GM19467 (cell line): ENCODE measurements around the gene CTNND2.
"Not testable (repeated sequence)": the region's sequence is repeated elsewhere in the genome, so short reads cannot be mapped to it uniquely, and the experiment has no call there.

Source experiments
- ATAC-seq: cut with Tn5 transposase; IDR thresholded peaks from one replicate; pipeline ENCODE4 v1.9.1; 2021; ENCODE audit warnings: mild to moderate bottlenecking, moderate library complexity; ENCODE audit not compliant: unreplicated experiment

Gene CTNND2

GRCh38 chr5:11878814-11879213 lies 25.4 kb downstream of the CTNND2 start:
- ATAC-seq = no peak

GRCh38 chr5:11873587-11873986 lies 30.7 kb downstream of the CTNND2 start:
- no peak for ATAC-seq

DNA sequence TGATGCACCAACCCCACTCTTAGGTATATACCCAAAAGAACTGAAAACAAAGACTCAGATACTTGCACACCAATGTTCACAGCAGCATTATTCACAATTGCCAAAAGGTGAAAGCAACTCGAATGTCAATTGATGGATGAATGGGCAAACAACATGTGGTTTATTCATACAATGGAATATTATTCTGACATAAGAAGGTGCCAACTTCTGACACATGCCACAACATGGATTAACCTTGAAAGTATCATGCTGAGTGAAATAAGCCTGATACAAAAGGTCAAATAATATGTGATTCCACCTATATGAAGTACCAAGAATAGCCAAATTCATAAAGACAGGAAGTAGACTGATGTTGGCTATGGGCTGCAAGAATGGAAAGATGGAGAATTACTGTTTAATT lies 35.0 kb downstream of the CTNND2 start:
- no peak for ATAC-seq

- ATAC-seq = no peak
These were observed 40.3 kb downstream of the CTNND2 start for GRCh38 chr5:11863911-11864310.

DNA sequence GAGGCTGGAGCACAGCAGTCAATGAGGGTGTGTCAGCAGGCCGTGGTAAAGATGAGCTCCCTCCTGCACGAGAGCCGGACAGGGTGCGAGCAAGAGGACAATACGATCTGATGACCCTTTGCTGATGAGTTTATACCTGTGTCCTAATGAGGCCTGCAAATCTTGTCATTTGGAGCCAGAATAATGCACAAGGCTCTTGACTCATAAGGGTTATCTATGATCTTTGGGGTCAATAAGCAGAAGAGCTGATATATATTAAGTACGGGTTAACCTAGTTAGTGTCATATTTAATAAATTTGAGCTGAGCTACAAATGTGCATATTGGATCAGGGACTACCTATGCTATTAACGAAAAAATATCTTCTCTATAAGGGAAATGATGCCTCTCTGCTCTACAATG lies 46.9 kb downstream of the CTNND2 start:
- ATAC-seq = no peak

DNA sequence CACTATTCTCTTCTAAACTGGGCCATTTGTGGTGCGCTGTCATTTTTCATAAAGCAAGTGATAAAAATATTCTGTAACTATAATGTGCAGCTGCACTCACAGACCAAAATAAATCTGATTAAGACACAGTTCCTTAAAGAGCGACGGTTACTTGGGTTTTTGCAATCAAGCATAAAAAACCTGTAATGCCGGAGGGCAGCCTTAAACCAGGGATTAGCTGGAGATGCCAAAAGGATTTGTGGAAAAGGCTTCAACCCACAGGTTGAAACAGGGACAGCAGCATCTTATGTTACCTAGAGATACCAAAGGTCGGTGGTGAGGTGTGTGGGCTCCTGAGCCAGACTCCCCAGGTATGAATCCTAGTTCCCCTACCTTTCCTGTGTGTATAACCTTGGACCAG lies 49.3 kb downstream of the CTNND2 start:
- no peak for ATAC-seq

DNA sequence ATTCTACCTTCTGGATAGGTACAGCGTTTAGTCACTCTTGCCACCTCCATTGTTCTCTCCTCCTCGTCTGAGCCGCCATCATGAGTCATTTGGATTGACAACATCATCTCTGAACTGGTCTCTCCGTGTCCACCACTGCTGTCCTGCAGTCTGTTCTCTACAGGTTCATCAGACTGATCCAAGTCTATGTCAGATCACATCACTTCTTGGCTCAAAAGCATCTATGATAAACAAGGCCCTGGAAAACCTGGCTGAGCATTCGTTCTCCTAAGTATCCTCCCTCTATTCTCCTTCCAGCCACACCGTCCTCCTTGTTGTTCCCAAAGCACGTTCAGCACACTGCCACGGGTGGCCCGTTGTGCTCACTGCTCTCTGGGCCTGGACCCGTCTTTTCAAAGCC lies 50.5 kb downstream of the CTNND2 start:
- ATAC-seq = no peak

DNA sequence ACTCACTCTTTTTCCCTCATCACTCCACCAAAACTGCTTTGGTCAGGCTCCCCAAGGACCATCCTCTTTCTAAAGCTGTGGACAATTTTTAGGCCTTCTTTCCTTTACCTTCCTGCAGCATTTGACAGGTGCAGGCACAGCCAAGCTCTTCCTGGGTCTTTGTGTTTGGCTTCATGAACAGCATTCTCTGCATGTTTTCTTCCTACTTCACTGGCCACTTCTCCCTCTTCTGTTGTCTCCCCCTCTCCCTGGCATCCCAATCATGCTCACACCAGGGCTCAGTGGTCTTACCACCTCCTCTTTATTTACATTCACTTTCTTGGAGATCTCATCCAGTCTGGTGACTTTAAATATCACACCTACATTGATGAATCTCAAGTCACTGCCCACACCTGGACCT lies 51.1 kb downstream of the CTNND2 start:
- ATAC-seq = no peak

DNA sequence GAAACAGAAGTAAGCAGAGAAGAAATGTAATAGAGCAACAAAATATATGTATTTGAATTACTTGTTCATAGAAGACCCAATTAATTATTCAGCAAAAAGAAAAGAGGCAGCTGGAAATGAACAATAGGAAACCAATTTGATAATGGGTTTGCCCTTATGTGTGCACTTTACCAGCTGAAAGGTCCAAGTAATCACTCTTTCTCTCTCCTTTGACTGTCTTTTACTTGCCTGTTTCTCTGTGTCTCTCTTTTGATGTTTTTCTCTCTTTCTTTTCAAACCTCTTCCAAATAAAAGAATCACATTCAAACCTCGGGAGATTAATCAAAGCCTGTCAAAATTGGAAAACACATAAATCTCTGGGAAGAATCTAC lies 51.5 kb downstream of the CTNND2 start:
- no peak for ATAC-seq

GRCh38 chr5:11851965-11852716 lies 52.1 kb downstream of the CTNND2 start:
- ATAC-seq = no peak

DNA sequence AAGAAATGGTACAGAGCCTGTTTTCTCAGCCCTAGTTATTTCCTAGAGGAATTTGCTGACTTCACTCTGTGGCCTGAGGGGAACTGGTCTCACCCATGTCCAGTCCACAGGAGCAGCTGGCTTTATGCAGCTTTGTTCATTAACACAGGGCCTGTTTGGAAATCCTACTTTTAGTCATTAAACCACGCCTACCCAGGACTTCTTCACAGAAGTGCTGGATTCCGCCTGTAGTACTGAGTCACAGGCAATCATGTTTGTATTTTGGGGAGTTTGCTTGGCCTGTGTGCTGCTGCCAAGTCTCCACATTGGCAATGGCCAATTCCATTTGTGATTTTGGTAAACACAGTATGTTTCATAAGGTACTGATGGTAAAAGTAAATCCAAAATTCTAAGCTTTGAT lies 52.8 kb downstream of the CTNND2 start:
- no peak for ATAC-seq

DNA sequence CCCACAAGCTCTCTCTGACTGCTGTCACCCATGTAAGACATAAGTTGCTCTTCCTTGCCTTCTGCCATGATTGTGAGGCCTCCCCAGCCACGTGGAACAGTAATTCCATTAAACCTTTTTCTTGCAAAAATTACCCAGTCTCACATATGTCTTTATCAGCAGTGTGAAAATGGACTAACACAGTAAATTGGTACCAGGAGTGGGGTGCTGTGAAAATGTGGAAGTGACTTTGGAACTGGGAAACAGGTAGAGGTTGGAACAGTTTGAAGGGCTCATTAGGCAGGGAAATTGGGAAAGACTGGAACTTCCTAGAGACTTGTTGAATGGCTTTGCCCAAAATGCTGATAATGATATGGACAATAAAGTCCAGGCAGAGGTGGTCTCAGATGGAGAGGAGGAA lies 75.7 kb downstream of the CTNND2 start:
- ATAC-seq = not testable (repeated sequence)

DNA sequence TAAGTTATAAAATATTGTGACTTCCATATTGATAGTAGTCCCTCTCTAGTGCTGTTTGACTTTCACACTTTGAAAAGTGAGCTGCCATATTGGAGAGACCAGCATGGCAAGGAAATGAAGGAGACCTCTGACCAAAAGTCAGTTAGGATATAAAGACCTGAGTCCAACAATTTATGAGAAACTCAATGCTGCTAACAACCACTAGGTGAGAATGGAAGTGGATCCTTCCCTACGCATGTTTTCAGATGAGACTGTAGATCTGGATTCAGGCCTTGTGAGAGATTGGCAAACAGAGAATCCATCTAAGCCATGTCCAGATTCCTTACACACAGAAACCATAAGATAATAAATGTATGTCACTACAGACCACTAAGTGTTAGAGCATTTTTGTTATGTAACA lies 81.6 kb downstream of the CTNND2 start:
- ATAC-seq = no peak

GRCh38 chr5:11815916-11816315 lies 88.3 kb downstream of the CTNND2 start:
- no peak for ATAC-seq

DNA sequence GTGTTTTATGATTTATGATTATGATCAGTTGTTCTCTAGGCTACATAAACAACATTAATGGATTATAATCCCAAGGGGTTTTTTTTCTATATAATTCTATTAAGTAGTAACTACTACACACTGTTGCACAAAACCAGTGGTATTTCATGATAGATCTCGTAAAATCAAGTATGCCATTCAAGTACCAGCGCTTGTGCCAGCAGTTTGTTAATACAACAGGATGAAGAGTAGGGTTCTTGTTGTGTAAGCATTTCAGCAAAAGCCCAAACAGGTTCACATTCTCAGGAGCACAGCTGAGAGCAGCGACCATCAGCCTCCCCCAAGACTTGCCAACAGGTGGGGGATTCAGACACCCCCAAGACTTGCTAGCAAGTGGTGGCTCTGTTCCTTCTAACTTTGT lies 88.8 kb downstream of the CTNND2 start:
- ATAC-seq = no peak

DNA sequence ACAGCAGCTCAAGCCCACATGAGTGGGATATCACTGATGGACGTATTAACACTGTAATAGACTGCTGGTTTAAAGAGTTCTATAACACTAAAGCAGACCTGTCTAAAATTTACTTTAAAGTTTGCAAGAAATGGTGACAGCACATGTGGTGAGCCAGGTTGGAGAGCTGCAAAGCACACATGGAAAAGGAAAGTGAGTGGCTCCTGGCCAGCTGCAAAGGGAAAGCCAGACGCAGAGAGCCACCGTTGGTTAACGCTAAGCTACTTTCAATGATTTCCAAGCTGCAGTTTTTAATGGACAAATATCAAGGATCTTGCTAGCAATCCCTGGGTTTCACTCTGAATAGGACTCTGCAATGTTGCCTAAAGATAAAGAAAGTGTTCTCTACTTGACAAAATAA lies 89.9 kb downstream of the CTNND2 start:
- no peak for ATAC-seq

DNA sequence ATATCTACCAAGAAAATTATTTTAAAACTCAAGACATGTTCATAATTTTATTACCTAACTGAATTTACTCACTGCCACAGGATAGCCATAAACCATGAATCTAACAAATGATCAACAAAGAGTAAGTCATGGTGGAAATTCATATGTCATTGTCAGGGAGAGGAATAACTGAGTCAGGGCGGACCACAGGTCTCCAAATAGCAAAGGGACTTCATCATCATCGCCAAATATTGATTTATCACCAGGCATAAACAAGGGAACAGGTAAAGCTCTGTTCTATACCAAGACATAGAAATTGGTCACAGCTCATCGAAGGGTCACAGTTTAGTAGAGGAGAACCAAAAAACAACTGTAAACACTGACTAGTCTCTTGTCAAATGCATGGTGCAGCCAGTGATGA lies 94.8 kb downstream of the CTNND2 start:
- no peak for ATAC-seq

DNA sequence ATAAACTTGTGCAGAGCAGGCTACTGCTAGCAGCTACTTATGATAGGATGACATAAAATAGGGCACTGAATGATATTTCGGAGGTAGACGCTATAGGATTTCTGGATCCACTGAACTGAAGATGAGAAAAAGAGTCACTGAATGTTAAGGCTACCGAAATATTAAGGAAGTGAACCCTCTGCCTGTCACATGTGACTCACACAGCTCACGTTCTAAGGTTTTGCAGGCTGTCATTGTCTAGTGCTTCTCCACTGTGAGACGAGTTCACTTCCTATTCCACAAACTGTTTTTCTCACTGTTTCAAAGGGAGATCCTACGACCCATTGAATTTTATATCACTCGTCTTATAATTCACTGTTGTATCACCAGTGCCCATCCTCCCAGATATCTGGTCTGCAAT lies 100.8 kb downstream of the CTNND2 start:
- no peak for ATAC-seq

DNA sequence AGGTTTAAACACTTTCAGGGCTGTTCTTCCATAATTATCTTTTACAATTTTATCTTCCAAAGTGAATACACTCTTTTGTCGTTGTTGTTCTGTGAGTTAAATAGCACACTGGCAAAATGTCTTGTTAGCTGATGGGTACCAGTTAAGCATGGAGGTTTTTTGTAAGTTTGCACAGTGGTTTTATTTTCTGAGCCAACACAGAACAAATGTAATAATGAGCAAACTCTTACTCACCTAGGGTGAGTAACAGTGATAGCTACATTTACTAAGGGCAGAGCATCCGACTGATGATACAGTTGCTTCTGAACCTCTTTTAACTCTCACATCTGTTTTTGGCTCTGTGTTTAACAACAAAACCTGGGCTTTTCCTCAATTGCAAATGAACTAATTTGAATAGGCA lies 103.2 kb downstream of the CTNND2 start:
- no peak for ATAC-seq

GRCh38 chr5:11797132-11797531 lies 107.1 kb downstream of the CTNND2 start:
- no peak for ATAC-seq

DNA sequence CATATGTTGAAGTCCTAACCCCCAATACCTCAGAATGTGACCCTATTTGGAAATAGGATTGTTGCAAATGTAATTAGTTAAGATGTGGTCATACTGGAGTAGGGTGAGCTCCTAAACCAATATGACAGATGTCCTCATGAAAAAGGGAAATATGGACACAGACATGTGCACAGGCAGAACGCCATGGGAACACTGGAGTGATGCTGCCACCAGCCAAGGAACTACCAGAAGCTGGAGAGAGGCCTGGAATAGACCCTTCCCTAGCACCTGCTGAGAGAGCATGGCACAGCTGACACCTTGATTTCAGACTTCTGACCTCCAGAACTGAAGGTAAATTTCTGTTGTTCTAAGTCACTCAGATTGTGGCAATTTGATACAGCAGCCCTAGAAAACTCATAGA lies 110.8 kb downstream of the CTNND2 start:
- ATAC-seq = no peak

- ATAC-seq = no peak
These were observed 111.6 kb downstream of the CTNND2 start for GRCh38 chr5:11792621-11793020.

- no peak for ATAC-seq
These were observed 112.5 kb downstream of the CTNND2 start for GRCh38 chr5:11791792-11792191.
